ENCODE measurements around the gene FBXW10B.
"Not testable (repeated sequence)": the region's sequence is repeated elsewhere in the genome, so short reads cannot be mapped to it uniquely, and the experiment has no call there.

Gene FBXW10B

DNA sequence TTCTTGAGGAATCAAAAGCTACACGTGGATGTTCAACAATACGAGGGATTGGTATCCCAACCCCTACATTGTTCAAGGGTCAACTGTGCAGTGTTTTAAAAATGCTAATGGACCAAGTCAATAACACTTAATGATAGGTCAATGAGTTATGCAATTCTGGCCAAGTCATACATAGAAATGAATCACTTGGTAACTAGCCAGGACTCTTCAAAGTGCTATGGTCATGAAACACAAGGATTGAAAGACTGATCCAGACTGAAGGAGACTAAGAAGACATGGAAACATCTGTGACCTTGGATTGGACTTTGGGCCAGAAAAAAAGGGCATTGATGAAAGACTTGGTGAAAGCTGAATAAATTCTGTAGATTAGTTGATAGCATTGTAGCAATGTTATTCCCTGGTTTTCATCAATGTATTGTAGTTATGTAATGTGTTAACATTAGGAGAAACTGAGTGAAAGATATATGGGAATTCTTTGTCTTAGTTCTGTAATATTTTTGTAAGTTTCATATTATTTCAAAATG is 11.5 kb upstream of the FBXW10B start:
- DNase-seq: not testable (repeated sequence)

- not testable (repeated sequence) for DNase-seq
Measured at GRCh38 chr17:15629991-15630390, 10.5 kb upstream of the FBXW10B start.

DNA sequence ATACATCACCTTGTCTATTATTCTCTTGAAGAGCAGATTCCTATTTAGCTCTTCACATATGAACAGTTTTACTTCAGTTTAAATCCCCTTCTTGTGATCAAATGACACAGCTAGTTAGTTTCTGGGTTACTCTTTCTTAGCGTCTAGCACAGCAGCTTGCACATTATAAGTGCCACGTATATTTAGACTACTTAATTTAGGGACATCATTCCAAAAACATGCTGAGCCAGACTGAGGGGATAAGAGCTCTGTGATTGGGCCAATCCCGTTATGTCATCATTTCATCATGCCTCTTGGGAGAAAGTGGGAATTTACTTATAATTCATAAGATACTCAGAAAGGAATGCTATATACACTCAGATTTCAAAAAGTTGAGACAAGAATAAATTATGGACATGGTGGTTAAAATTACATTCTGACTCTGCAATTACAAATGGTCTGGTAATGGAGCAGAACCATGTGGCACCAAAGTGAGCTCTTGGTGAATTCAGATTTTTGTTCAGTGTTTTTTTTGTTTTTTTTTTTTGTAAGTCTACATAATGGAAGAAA is 4.2 kb upstream of the FBXW10B start:
- not testable (repeated sequence) for DNase-seq

DNA sequence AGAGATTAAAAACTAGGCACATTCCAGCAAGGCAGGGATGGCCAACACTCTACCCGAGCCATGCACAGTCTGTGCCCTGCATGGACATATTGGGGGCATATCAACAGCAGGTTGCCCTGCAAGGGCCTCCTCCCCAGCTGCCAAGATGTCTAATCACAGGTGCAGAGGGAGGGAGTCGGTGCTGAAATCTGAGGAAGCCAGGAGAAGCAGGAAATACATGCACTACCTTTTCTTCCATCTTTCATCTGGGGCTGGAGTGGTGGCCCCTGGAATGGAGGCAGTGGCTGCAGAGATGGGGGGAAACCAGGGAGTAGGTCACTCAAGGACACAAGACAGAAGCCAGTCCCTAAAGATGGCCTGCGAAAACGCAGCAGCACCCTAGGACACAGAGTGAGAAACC is 3.8 kb upstream of the FBXW10B start:
- DNase-seq: not testable (repeated sequence)

DNA sequence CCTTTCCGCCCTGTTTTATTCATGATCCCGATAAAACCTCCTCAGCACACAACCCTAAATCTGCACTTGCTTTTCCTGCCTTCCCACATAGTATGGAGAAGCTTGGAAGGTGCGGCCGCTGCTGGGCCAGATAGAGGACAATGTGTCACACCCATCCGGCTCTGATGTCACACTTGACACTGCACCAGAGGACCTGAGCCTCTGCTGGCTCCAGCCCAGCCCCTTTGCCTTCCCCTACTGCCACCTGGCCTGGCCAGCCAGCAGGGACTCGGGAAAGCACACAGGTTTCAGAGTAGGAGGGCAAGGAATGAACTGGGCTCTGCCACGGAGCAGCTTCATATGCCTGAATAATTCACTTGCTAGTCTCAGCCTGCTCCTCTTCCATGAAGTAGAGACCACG is 2.6 kb upstream of the FBXW10B start:
- not testable (repeated sequence) for DNase-seq

DNA sequence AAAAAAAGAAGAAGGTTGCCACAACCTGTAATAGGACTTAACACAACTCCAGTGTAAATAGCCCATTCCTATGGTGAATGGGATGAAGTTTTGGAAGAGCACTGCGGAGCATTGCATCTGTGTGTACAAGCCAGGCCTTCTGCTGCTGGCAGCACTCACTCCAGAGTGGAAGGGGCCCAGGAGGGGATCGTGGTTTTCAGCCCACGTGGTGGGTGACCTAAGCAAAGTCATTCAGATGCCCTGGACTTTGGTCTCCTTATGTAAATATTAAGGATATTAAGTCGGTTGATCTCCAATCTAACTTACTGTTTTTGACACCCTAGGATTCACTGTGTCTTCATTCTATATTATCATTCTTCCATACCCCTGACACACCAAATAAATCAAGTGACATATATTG is 2.7 kb downstream of the FBXW10B start:
- not testable (repeated sequence) for DNase-seq

GRCh38 chr17:15615850-15616249 is 3.7 kb downstream of the FBXW10B start:
- DNase-seq: not testable (repeated sequence)

DNA sequence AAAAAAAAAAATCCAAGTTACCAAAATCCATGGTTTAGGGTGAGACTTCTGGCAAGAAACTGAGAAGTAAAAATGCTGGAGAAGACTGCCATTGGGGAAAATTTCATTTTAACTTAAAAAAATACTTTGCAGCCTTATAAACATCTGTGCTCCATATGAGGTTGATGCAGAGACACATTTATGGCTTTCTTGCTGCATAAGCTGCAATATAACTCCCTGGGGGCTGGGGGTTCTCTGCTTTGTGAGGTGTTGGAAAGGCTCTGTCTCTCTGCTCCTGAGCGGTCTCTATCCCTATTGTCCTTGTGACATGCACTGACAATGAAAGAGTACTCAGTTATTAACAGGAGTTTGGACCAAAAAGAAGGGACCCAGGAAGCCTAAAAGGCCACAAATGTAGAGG is 6.4 kb downstream of the FBXW10B start:
- not testable (repeated sequence) for DNase-seq

DNA sequence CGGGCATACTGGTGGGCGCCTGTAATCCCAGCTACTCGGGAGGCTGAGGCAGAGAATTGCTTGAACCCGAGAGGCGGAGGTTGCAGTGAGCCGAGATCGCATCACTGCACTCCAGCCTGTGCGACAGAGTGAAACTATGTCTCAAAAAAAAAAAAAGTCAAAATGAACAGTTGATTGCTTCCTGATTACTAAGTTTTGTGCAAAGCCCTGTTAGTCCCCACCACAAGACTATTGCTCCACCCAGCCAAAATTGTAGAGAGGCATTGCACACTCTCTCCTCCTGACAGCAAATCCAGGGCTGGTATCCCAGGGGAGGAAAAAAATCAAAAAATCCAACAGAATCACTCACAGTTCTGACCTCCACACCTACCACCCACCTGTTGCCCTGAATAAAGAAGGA is 26.5 kb downstream of the FBXW10B start:
- not testable (repeated sequence) for DNase-seq

DNA sequence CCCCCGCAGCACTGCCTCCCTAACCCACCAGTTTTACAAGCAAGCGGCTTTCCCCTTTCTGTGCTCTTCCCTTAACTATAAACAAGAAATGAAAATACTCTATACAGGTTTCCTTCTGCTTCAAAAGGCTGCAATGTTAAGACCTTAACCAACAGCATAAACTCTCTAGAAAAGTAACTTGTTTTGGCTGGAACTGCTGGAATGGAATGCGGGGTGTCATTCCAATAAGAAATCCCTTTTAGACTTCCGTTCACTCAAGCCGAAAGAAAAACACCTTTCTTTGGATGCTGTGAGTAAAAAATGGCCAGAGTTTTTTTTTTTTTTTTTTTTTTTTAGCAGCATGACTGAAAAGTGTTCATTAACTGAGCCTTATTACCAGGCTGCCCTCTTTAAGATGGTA is 27.5 kb downstream of the FBXW10B start:
- DNase-seq: not testable (repeated sequence)

DNA sequence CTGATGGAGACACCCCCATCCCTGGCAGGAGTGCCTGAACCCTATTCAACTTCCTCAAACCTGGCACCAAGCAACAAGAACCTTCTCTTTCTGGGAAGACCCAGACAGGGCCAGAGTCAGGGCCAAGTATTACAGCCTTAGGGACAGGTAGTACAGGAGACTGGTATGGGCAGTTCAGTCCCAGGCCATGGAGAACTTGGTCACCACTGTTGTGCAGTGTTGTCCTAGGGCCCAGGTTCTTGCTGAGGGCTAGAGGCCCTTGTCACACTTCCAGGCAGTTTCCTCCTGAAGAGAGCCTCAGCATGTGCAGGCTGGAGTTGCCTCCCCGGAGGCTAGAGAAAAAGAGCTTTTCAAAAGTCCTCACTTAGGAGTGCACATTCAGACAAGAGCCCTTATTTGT is 28.7 kb downstream of the FBXW10B start:
- DNase-seq: not testable (repeated sequence)

GRCh38 chr17:15589544-15590536 is 29.7 kb downstream of the FBXW10B start:
- not testable (repeated sequence) for DNase-seq

GRCh38 chr17:15588017-15588416 is 31.5 kb downstream of the FBXW10B start:
- DNase-seq: not testable (repeated sequence)

DNA sequence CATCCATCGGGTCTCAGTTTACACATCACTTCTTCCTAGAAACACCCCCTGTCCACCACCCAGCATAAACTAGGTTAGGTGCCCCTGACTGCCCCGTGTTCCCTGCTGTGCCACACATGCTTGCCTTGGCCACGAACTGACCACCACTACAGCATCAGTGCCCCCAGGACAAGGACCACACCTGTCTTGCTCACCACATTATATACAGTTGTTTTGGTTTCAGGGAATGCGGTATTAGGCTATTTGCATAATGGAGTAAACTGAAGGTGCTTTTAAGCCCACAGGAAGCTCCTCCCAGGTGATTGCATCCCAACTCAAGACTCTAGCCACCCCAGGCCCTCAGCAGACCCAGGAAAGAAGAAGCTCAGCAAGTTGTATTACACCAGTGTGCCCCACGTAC is 36.2 kb downstream of the FBXW10B start:
- not testable (repeated sequence) for DNase-seq

GRCh38 chr17:15581462-15581861 is 38.0 kb downstream of the FBXW10B start:
- not testable (repeated sequence) for DNase-seq

GRCh38 chr17:15576848-15577247 is 42.7 kb downstream of the FBXW10B start:
- not testable (repeated sequence) for DNase-seq

DNA sequence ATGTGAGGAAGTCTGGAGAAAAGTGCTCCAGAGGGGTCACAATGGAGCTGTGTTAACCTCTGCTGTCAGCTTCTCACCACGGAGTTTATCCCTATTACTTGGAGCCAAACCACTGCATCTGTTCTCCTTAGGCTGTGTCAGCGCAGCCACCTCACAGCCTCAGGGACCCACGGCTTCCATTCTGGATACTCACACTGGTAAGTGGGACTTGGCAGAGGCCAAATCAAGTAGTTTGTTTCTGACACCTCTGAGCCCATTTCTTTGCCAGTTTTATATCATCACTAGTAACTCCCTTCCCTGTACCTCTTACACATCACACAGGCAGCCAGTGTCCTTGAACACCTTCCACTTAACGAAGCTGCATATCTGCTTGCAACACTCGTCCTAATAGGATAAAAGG is 44.8 kb downstream of the FBXW10B start:
- not testable (repeated sequence) for DNase-seq

DNA sequence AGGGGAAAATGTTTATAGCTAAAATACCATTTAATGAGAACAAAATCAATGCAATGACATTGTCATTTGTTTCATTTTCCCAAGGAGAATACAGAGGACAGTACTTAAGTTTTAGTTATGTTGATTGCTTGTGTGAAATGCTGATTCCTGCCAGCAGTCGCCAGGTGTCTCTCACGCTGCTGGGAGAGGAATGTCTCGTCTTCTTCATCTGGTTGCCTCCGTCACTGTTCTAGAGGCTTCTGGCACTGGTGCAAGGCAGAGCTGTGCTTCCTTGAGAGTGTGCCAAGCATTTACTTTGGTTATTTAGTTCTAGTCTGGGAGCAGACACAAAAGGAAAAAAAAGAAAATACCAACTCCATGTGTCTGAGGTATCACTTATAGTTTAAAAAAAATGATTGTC is 45.6 kb downstream of the FBXW10B start:
- DNase-seq: not testable (repeated sequence)
